Measurements from ENCODE around the gene CANT1.
"Not testable (repeated sequence)": the region's sequence is repeated elsewhere in the genome, so short reads cannot be mapped to it uniquely, and the experiment has no call there.

CANT1 gene

GRCh38 chr17:79029327-79030009 is 19.9 kb upstream of the CANT1 start:
- H3K4me3 ChIP-seq (ENCODE audit: low read depth, low read length), result no peak overlapping the region
- no peak for DNase-seq (ENCODE audit: low read depth)

GRCh38 chr17:79028496-79029326 is 19.1 kb upstream of the CANT1 start:
- no peak overlapping the region for H3K4me3 ChIP-seq (ENCODE audit: low read depth, low read length)
- no peak for DNase-seq (ENCODE audit: low read depth)

GRCh38 chr17:79027925-79028491 is 18.4 kb upstream of the CANT1 start:
- H3K4me3 ChIP-seq (ENCODE audit: low read depth, low read length), result no peak overlapping the region
- no peak for DNase-seq (ENCODE audit: low read depth)

- no peak overlapping the region for H3K4me3 ChIP-seq (ENCODE audit: low read depth, low read length)
- no peak for DNase-seq (ENCODE audit: low read depth)
Observed at GRCh38 chr17:79027274-79027924, 17.8 kb upstream of the CANT1 start.

- no peak overlapping the region for H3K4me3 ChIP-seq (ENCODE audit: low read depth, low read length)
- no peak for DNase-seq (ENCODE audit: low read depth)
Observed at GRCh38 chr17:79026376-79027273, 17.1 kb upstream of the CANT1 start.

GRCh38 chr17:79024901-79025737 is 15.6 kb upstream of the CANT1 start:
- no peak for DNase-seq (ENCODE audit: low read depth)

GRCh38 chr17:79023886-79024771 is 14.6 kb upstream of the CANT1 start, which contains the start of gene C1QTNF1:
C1QTNF1 (plus strand) TSS chr17:79024169; CDS start chr17:79043969, 19,800 bp downstream.
- peak within 1 kb of the TSS; percentile 63 for H3K4me3 ChIP-seq (ENCODE audit: low read depth, low read length)
- no peak for DNase-seq (ENCODE audit: low read depth)

More at GRCh38 chr17:79024901-79025737, 15.6 kb upstream of the CANT1 start:
- peak overlapping the region; percentile 63 for H3K4me3 ChIP-seq (ENCODE audit: low read depth, low read length)

GRCh38 chr17:79023180-79023705 is 13.7 kb upstream of the CANT1 start:
- no peak for DNase-seq (ENCODE audit: low read depth)
- H3K4me3 ChIP-seq (ENCODE audit: low read depth, low read length), result no peak overlapping the region

- DNase-seq (ENCODE audit: low read depth), result no peak
- no peak overlapping the region for H3K4me3 ChIP-seq (ENCODE audit: low read depth, low read length)
Observed at GRCh38 chr17:79022507-79022991, 13.0 kb upstream of the CANT1 start.

- not testable (repeated sequence) for H3K4me3 ChIP-seq (ENCODE audit: low read depth, low read length); DNase-seq (ENCODE audit: low read depth)
Observed at GRCh38 chr17:79021929-79022328, 12.4 kb upstream of the CANT1 start.

GRCh38 chr17:79020631-79021301 is 11.2 kb upstream of the CANT1 start:
- DNase-seq (ENCODE audit: low read depth), result no peak
- no peak overlapping the region for H3K4me3 ChIP-seq (ENCODE audit: low read depth, low read length)

GRCh38 chr17:79019632-79020584 is 10.3 kb upstream of the CANT1 start:
- peak; percentile 48 for DNase-seq (ENCODE audit: low read depth)
- H3K4me3 ChIP-seq (ENCODE audit: low read depth, low read length), result no peak overlapping the region

- DNase-seq (ENCODE audit: low read depth), result no peak
- H3K4me3 ChIP-seq (ENCODE audit: low read depth, low read length), result no peak overlapping the region
Observed at GRCh38 chr17:79019261-79019631, 9.7 kb upstream of the CANT1 start.

- H3K4me3 ChIP-seq (ENCODE audit: low read depth, low read length), result no peak overlapping the region
Observed at GRCh38 chr17:79018370-79018695, 8.8 kb upstream of the CANT1 start.

GRCh38 chr17:79017546-79018369 is 8.2 kb upstream of the CANT1 start:
- H3K4me3 ChIP-seq (ENCODE audit: low read depth, low read length), result no peak overlapping the region
- no peak for DNase-seq (ENCODE audit: low read depth)

More at GRCh38 chr17:79018370-79018695, 8.8 kb upstream of the CANT1 start:
- DNase-seq (ENCODE audit: low read depth), result no peak

Data from skeletal muscle cell (primary cell).